ENCODE data around the gene PLCH2. TPM values are rescaled to one million over a fixed set of nuclear protein-coding genes. Genes with fewer than 3 reads are reported as not detected.

PLCH2 gene
- total RNA-seq, 2 experiments from 2014 or later = 2.9 to 6.0 TPM

- POLR2A ChIA-PET = interaction anchor here (1.1 to 11.3 kb wide), 4 partner anchors 8 to 29 kb away, joined by 3 to 138 read pairs (median 4); partner anchors contain the start of gene TNFRSF14
- H3K4me3 Mint-ChIP-seq = no peak overlapping the region
- ATAC-seq = no peak
Observed at GRCh38 chr1:2527556-2527860, 51.4 kb downstream of the PLCH2 start.

DNA sequence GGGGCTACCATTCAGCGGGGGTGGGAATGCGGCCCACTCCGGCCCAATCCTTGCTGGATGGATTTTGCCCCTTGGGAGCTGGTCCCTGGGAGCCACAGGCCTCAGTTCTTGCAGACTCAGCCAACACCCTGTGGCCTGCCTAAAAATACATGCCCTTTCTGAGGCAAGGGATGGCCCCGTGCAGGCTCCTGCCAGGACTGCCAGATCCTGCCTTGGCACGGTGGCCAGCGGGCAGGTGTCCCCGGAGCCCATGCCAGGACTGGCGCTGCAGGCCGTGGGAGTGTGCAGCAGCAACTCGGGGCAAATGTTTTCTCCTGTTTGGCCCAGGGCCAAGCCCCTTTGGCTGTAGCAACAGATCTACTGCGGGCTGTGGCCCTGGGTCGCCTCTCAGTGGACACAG, 51.9 kb downstream of the PLCH2 start:
- ChIA-PET POLR2A (interaction anchor here (1.2 to 11.3 kb wide), 3 partner anchors 18 to 29 kb away, joined by 3 to 138 read pairs (median 5); partner anchors contain the start of gene TNFRSF14), CTCF (interaction anchor here (1.3 to 1.9 kb wide), 2 partner anchors 13 to 16 kb away, joined by 3 to 4 read pairs; no protein-coding TSS in a partner anchor)
- Mint-ChIP-seq H3K4me1 (ENCODE audit: low read depth) (peaks cover 39% of the 10 kb centered on the region), H3K36me3 (ENCODE audit: low read depth) (peaks cover 9% of the 10 kb centered on the region), H3K27ac (no peak overlapping the region), H3K27me3 (peaks cover 7% of the 10 kb centered on the region), H3K4me3 (no peak overlapping the region), H3K9me3 (no peaks in the 10 kb centered on the region)
- DNase-seq (no peak), ATAC-seq (no peak)
- TF ChIP-seq CTCF (IDR thresholded peaks at IDR 0.05) = no peak
- intact Hi-C loops (cut with micrococcal nuclease) = no loop called here

More at GRCh38 chr1:2527556-2527860, 51.4 kb downstream of the PLCH2 start:
- Mint-ChIP-seq H3K4me1 (ENCODE audit: low read depth) (peaks cover 44% of the 10 kb centered on the region), H3K27me3 (peaks cover 7% of the 10 kb centered on the region), H3K27ac (peak overlapping the region; percentile 63), H3K9me3 (no peaks in the 10 kb centered on the region), H3K36me3 (ENCODE audit: low read depth) (peaks cover 14% of the 10 kb centered on the region)
- TF ChIP-seq CTCF (IDR thresholded peaks at IDR 0.05) = no peak
- DNase-seq = no peak
- CTCF ChIA-PET = interaction anchor here (1.3 kb wide), 1 partner anchor 17 kb away, joined by 3 read pairs; no protein-coding TSS in a partner anchor
- intact Hi-C loops (cut with micrococcal nuclease) = no loop called here

DNA sequence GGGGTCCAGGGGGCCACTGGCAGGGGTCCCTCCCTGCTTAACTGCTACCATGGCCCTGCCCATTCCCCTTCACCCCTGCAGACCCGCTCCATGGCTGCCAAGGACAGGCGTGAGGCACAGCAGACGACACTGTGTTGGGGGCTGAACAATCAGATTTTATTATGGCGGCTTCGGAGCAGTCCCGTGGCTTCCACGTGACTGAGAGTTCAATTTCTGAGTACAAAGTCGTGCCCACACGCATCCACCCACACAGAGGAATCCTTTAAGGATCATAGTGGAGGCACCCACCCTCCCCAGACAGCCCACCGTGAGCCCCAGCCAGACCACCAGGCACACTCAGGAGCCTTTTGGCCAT, 52.5 kb downstream of the PLCH2 start:
- ChIA-PET CTCF (interaction anchor here (1.8 to 1.9 kb wide), 3 partner anchors 11 to 19 kb away, joined by 4 to 10 read pairs (median 6); no protein-coding TSS in a partner anchor), POLR2A (interaction anchor here (0.9 to 11.3 kb wide), 4 partner anchors 11 to 23 kb away, joined by 3 to 138 read pairs (median 3); no protein-coding TSS in a partner anchor)
- Mint-ChIP-seq H3K36me3 (ENCODE audit: low read depth) (peaks cover 6% of the 10 kb centered on the region), H3K9me3 (no peaks in the 10 kb centered on the region), H3K4me3 (peak overlapping the region; percentile 69), H3K4me1 (ENCODE audit: low read depth) (peaks cover 34% of the 10 kb centered on the region), H3K27me3 (peaks cover 7% of the 10 kb centered on the region), H3K27ac (no peak overlapping the region)
- DNase-seq = no peak
- intact Hi-C loops (cut with micrococcal nuclease) = no loop called here
- no peak for ATAC-seq
- no peak for TF ChIP-seq CTCF (IDR thresholded peaks at IDR 0.05)

DNA sequence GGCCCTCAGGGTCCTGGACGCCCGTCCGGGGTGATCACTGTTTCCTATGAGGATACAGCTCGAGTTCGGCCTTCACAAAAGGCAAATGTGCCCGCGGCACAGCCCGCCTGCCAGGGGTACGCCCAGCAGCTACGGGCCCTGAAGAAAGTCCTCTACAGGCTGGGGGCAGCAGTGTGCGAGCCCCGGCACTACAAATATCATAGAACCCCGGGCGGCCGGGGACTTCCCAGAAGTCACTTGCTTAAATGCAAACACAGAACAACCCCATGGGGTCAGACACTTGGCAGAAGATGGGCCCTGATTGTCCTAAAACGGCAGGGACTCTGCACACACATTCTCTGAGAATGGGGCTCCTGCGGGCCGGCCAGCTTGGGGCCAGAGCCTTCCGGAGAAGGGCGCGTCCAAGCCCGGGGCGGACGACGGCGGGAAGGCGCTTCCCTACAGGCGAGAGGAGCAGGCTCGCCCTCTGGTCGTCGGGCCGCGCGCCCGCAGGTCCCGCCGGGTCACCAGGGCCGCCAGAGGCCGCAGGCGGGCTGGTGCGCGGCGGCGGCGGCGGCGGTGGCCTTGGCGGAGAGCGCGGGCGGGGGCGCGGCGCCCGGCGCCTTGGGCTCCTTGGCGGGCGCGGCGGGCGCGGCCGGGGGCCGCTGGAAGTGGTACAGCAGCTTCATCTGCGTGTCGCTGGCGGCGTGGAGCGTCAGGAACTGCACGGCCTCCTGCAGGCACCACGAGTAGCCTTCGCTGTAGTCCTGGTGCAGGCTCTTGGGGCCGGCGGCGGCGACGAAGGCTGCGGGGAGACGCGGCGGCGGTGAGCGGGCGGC, 53.1 kb downstream of the PLCH2 start:
- no peak overlapping the region for H3K27ac Mint-ChIP-seq
- TF ChIP-seq CTCF (IDR thresholded peaks at IDR 0.05) = no peak
- CTCF ChIA-PET = interaction anchor here (1.8 to 1.9 kb wide), 3 partner anchors 11 to 19 kb away, joined by 4 to 10 read pairs (median 6); no protein-coding TSS in a partner anchor
- peak; percentile 70 for DNase-seq
- H3K4me1 Mint-ChIP-seq (ENCODE audit: low read depth) = peaks cover 29% of the 10 kb centered on the region
- peak overlapping the region; percentile 69 for H3K4me3 Mint-ChIP-seq
- H3K9me3 Mint-ChIP-seq = no peaks in the 10 kb centered on the region
- POLR2A ChIA-PET = interaction anchor here (0.5 to 11.3 kb wide), 5 partner anchors 10 to 566 kb away, joined by 3 to 138 read pairs (median 3); no protein-coding TSS in a partner anchor
- ATAC-seq = no peak
- H3K36me3 Mint-ChIP-seq (ENCODE audit: low read depth) = peaks cover 6% of the 10 kb centered on the region
- intact Hi-C loops (cut with micrococcal nuclease) = no loop called here
- H3K27me3 Mint-ChIP-seq = peaks cover 9% of the 10 kb centered on the region
